NCI-H748 treated with DMSO at 0.1 percent for 48 hours (cell line): Measurements from ENCODE around the gene OR5K3.

Source experiments
- DNase-seq: peaks from one replicate; lab custom pipeline; 2025; lab: John Stamatoyannopoulos, UW

The OR5K3 gene

GRCh38 chr3:98433764-98434163 lies 43.3 kb downstream of the OR5K3 start:
- DNase-seq = no peak

GRCh38 chr3:98434412-98434811 lies 43.9 kb downstream of the OR5K3 start:
- DNase-seq = no peak

- no peak for DNase-seq
Measured at GRCh38 chr3:98440283-98440682, 49.8 kb downstream of the OR5K3 start.
